Islet precursor cell (in vitro differentiated cells): ENCODE measurements around the gene FMNL2.

ENCODE experiments used
- DNase-seq: peaks from one replicate; pipeline ENCODE4 v3.0.0-alpha.2; 2018

Gene FMNL2

DNA sequence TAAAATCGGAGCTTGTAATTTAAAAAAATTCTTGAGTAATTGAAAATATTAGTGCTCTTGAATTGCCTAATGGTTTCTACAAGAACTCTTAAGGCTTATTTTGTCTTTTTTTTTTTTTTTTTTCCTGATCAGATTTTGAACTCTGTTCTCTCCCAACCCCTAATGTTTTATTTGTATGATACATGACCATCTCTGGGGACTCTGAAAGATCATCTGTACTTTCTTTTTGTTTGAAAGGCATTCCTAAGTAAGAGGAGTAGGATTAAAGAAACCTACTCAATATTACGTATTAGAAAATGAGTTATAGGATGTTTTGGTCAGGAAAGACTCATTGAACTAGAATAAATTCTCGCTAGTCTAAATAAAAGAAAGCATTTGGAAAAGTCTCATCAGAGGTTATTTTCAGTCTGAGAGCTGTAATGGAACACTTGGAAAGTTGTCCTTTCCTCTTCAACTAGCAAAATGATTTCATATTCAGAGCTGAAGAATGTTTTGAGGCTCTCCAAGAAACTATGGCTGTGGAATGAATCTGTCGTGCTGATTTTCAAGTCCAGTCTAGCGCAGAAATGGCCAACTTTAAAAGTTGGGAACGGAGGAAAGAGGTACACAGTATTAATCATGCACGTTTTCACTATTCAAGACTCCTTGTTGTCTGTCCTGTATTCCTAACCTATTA lies 199.6 kb downstream of the FMNL2 start:
- DNase-seq, result no peak

- DNase-seq, result no peak
These were observed 202.2 kb downstream of the FMNL2 start for GRCh38 chr2:152537081-152537651.

DNA sequence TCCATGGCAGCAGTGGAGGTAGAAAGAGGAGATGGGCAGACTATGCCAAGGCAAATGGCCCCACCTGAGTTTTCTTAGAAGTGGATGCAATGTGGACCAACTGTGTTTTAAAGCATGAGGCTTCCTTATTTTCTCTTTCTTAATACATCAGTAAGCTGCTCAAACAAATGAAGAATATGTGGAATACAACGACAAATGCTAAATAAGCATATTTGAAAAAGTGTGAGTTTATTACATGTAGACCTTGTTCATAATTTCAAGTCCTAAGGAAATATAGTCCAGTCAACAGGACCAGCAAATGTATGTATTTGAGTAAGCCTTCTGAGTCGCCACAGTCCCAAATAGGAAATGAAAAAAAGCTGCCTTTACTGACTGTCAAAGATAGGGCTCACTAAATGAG lies 204.4 kb downstream of the FMNL2 start:
- no peak for DNase-seq

GRCh38 chr2:152541712-152542111 lies 206.7 kb downstream of the FMNL2 start:
- no peak for DNase-seq

- DNase-seq, result no peak
These were observed 207.5 kb downstream of the FMNL2 start for GRCh38 chr2:152542337-152542994.

- DNase-seq, result peak; percentile 98
These were observed 208.1 kb downstream of the FMNL2 start for GRCh38 chr2:152542995-152543481.

- no peak for DNase-seq
These were observed 208.7 kb downstream of the FMNL2 start for GRCh38 chr2:152543717-152544116.

GRCh38 chr2:152544638-152545037 lies 209.7 kb downstream of the FMNL2 start:
- no peak for DNase-seq

- DNase-seq, result peak; percentile 53
These were observed 211.4 kb downstream of the FMNL2 start for GRCh38 chr2:152546230-152546837.

GRCh38 chr2:152548111-152548875 lies 213.3 kb downstream of the FMNL2 start:
- no peak for DNase-seq

DNA sequence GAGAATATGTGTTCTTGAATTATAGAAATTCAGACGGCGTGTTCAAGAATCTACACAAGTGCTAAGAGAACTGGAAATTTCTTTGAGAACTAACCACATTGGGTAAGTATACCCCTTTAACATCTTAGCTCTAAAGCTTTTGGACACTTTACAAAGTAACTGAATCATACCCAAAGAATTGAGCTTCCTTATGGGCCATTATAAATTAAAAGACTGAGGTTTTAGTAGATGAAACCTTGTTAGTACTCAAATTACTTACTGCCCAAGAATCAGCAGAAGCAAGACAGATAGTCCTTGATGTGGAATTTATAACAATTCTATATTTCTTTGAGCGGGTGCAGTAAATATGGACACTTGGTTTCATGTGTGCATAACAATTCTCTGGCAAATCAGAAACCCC lies 214.0 kb downstream of the FMNL2 start:
- DNase-seq, result no peak

- DNase-seq, result no peak
These were observed 214.4 kb downstream of the FMNL2 start for GRCh38 chr2:152549423-152549822.

DNA sequence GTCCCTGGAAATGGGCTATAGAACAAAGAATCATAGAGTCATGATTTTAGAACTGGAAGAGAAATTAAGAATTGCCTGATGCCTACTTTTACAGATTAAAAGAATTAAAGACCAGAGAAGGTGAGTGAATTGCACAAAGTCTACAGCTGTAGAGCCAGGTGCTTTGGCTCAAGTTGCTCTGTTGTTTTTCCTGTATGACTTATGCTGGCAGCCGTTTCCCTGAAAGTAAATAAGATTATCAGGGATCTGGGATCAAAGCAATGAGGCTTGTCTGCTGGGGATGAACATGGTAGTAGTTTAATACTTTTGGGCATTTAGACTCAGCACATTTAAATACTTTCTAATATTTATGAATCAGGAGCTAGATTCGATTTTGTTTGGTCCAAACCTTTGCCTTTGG lies 215.4 kb downstream of the FMNL2 start:
- no peak for DNase-seq

DNA sequence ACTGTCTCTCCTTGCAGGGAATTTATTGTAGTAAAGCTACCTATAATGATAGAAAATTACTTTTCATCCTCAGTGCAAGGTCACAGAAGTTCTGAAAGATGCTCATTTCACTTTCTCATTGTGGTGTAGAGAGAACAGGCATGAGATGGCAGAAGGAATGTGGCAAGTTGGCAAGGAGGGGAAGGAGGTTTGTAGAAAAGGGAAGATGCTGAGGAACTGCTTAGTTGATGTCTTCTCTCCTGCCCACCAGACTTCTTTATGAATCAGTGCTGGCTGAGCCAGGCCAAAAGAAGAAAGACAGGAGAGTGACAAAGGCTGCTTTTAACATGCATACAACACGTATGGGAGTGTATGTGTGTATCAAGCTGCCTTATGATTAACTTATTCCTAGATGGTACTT lies 217.9 kb downstream of the FMNL2 start:
- DNase-seq, result no peak

- no peak for DNase-seq
These were observed 218.5 kb downstream of the FMNL2 start for GRCh38 chr2:152553518-152553917.

- DNase-seq, result no peak
These were observed 220.1 kb downstream of the FMNL2 start for GRCh38 chr2:152555048-152555447.

DNA sequence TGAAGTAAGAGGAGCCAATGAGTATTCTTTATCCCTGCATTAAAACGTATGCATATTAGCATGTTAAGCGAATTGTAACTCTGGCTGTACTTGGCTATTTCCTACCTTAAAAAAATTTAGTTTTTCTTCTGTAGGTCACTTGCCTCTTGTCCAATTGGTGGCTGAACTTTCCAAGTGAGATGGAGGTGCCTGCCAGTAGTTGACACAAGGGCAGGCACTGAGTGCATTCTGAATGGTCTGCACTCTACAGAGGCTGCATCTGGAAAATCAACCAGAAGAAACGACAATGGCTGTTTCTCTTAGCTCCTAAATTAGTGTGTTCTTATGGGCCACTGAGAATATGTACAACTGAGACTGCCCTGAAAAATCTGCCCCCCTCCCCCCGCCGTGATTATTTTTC lies 221.5 kb downstream of the FMNL2 start:
- no peak for DNase-seq

DNA sequence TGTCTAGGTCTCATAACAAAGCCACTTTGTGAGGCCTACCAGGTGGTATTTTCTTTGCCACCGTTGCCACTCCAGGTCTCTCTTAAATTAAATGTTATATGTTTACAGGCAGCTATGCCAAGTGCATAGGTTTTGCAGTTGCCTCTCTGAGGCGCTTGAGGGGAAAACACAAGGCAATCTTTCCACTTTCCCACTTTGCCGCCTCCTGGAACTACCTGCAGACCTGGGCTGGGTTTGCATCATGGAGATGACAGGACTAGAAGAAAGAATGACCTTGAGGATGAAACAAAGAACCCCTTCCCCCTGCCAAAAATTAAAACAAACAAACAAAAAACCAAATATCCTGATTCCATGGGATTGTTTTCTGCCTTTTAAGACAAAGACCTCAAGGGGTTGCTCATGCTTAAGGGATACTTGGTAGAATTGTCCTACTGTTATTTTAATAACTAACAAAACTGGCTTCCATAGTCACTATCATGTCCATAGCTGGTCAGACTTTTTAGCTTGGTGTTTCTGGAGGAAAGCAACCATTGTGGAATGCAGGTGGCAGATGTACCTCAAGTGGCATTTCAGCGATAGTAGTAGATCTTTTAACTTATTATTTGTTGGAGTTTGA lies 222.4 kb downstream of the FMNL2 start:
- no peak for DNase-seq

DNA sequence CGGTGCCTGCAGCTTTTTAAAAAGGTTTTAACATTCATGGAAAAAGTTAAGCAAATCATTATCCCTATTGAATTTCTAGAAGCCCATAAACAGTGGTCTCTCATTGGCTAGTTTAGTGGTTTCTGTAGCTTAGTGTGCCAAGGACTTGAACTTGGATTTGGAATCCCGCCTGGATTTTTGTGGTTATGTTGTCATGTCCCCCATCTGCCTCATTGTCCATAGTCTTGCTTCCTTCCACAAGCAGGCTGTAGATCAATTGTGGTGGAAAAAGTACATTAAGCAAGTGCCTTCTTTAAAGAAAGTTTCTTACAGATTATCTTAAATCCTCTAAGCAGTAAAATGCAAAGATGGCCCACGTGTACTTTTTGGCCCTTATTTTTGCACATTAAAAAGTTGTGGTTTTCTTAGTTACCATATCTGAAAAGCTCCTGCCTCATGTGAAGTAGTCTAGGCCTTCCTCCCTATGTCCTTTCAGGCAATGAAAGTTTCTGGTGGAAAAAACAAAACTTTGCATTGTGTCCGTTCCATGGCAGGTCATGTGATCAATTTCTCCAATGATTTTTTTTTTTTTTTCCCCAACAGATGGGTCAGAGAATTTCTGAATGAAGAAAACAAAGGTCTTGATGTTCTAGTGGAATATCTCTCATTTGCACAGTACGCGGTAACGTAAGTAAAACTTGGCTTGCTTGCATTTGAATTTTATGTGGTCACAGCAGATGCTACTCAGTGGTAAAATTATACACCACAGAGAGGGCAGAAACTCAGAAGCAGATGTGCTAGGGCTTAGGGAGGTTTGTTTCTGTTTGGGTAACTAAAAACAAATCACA lies 223.4 kb downstream of the FMNL2 start:
- no peak for DNase-seq

DNA sequence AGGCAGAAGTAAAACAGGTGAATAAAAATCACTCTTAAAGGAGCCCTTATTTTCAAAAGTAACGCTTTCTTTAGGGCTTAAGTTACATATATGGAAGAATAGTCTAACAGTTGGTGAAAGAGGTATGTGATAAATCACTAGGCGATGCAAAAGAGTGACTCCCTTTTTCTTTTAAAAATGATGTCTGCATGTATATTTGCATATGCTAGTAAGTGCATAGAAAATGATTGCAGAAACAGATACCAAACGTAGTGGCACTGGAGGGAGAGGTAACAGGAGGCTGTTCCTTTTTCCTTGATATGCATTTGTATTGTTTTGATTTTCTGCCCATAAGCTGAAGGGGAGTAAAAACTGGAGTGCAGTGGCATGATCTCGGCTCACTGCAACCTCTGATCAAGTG lies 224.0 kb downstream of the FMNL2 start:
- no peak for DNase-seq

GRCh38 chr2:152560166-152560565 lies 225.2 kb downstream of the FMNL2 start:
- DNase-seq, result no peak
